Measurements from ENCODE around the gene ABCC4.

The ABCC4 gene

DNA sequence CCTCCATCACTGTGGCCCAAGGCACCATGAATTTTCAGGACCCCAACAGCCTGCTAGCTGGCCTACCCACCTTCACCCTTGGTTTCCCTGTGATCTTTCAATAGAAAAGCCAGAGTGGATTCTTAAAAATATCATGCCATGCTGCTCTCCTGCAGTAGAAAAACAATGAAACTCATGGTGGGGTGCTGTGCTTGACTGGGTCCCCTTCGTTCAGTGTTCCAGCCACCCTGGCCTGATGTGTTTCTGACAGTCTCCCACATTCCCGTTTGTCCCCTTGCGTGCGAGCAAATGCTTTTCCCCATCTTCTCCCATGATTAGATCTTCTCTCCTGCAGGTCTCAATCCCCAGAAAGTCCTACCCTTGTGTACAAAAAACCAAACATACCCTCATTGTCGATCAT, 43.2 kb downstream of the ABCC4 start:
- DNase-seq (ENCODE audit: low read depth in 2 of 2): no peak

DNA sequence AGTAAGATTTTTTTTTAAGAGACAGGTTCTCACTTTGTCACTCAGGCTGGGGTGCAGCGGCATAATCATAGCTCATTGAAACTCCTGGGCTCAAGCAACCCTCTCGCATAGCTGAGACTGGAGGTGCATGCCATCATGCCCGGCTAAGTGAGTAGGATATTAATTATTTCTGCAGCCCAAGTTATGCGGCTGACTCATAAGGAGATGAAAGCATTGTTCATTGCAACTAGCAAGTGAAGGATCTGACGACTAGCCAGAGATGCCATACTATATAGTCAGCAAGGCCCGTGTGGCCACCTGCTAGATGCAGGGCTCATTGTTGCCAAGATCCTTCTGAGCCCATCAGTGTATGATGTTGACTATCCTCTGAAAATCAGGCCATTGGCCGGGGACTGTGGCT, 45.2 kb downstream of the ABCC4 start:
- no peak for DNase-seq (ENCODE audit: low read depth in 2 of 2)

DNA sequence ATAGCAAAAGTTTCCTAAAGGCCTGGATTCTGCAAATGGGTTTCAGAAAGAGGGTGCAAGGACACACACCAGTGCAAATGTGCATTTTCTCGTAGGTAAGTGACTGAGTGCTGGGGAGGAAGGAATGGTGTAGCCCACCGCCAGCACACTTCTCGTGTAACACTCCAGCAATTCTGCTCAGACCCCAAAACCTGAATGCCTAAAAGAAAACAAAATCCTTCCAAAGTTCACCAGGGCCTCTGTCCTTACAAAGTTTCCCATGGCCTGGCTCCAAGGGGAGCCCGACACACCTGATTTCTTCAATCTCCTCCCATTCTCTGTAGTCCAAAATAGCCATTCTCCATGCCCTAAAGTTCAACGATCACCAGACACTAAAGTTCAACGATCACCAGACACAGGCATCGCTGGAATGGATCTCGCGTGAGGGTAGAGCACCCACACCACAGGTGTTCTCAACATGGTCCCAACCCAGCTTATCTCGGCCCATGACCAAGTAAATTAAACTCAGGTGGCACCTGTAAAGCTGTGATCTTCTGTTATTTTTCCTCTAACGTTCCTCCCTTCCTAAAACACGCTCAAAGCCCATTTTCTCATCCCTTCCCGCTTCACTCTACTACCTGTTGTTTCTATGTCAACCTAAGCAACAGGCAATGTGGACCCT, 46.0 kb downstream of the ABCC4 start:
- no peak for DNase-seq (ENCODE audit: low read depth in 2 of 2)

DNA sequence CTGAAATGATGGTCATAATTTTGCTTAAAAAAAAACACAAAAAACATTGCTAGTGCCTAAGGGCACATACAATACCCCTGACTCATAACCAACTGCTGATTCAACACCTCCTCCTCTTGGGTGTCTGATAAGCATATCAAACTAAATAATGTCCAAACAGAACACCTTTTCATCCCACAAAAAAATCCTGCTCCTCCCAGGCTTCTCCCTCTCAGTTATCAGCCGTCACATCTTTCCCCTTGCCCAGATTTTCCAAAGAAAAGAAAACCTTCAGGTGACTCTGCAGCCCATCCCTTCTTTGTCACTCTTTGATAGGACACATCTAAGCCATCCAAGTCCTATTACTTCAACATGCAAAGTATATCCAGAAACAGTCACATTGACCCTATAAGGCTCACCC, 46.9 kb downstream of the ABCC4 start:
- no peak for DNase-seq (ENCODE audit: low read depth in 2 of 2)

DNA sequence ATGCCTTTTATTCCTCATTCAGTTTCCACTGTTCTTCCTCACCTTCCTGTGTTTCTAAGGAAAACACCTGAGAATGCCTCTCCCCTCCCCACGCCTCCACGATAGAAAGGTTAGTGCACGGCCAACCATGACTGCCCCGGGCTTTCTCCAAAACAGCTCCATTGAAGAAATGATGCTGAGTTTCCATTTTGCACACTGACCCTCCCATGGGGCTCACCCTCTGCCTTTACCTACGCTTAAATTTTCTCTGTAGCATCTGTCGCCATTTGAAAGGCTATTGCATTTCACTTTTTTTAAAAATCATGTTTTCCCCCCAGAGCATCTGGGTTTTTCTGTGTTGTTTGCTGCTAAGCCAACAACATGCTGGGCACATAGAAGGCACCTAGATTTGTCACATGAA, 48.2 kb downstream of the ABCC4 start:
- no peak for DNase-seq (ENCODE audit: low read depth in 2 of 2)

DNA sequence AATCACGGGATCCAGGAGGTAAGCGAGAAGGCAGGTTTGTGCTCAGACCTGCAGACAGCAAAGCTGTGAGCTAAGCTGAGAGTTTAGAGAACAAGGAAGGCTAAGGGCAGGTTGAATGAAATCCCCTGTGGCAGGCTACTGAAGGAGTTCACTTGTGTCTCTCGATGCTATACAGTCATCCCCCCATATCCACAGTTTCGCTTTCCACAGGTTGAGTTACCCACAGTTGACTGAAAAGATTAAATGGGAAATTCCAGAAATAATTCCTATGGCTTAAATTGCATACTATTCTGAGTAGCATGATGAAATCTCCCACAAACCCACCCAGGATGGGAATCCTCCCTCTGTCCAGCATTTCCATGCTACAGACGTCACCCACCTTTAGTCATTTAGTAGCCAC, 49.6 kb downstream of the ABCC4 start:
- DNase-seq (ENCODE audit: low read depth in 2 of 2): no peak

DNA sequence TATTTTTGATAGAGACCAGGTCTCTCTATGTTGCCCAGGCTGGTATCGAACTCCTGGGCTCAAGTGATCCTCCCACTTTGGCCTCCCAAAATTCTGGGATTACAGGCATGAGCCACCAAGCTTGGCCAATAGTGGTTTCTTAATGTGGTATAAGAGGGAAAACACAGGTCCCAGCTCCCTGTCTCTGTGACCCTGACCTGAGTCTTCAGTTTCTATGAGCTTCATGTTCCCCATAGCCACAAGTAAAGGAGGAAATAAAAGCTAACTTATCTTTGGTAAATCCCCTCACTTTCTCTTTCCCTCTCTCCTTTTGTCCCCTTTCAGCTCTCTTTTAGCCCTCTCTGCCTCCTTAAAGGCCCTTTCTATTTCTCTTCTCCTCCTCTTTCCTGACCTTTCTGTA, 50.3 kb downstream of the ABCC4 start:
- DNase-seq (ENCODE audit: low read depth in 2 of 2): no peak

DNA sequence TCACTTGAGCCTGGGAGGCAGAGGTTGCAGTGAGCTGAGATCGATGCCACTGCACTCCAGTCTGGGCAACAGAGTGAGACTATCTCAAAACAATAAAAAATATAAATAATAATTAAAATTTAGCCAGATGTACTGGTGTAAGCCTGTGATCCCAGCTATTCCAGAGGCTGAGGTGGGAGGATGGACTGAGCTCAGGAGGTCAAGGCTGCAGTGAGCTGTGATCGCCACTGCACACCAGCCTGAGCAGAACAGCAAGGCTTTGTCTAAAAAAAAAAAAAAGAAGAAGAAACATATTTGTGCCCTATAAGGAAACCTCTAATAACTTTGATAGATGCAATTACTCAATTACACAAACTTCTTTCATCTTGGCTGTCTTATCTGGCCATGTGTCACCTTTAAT, 52.3 kb downstream of the ABCC4 start:
- DNase-seq (ENCODE audit: low read depth in 2 of 2): no peak

DNA sequence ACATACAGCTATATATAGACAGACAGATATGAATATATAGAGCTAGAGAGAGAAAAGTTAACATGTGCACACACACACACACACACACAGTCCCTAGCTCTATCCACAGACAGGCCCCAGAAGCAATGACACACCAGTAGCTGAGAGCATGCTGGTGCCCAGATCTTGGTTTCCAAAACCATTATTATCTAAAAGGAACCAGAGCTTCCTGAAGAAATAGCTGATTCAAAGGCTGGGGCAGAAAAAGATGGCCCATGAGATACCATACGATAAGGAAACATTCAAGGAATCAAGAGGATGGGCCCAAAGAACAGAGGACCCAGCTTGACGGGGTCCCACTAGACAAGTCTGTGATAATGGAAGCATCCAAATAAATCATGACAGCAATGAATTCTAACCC, 53.4 kb downstream of the ABCC4 start:
- DNase-seq (ENCODE audit: low read depth in 2 of 2): no peak

DNA sequence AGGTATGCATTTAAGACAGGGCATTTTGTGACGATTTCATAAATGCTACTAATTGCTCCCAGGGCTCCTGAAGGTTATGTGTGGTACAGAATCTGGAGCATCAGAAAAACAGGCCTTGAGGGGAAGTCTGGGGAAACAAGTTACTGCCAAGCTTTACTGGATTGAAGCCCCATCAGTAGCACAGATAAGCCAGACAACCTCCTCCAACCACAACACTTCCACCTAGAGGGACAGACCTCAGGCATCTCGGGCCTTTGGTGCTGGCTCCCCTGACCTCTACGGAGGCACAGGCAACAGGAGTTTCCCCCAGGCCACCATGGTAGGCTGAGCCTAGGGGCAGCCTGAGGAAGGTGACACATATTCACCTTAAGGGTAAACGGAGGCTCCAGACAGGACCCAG, 54.1 kb downstream of the ABCC4 start:
- DNase-seq (ENCODE audit: low read depth in 2 of 2): no peak

DNA sequence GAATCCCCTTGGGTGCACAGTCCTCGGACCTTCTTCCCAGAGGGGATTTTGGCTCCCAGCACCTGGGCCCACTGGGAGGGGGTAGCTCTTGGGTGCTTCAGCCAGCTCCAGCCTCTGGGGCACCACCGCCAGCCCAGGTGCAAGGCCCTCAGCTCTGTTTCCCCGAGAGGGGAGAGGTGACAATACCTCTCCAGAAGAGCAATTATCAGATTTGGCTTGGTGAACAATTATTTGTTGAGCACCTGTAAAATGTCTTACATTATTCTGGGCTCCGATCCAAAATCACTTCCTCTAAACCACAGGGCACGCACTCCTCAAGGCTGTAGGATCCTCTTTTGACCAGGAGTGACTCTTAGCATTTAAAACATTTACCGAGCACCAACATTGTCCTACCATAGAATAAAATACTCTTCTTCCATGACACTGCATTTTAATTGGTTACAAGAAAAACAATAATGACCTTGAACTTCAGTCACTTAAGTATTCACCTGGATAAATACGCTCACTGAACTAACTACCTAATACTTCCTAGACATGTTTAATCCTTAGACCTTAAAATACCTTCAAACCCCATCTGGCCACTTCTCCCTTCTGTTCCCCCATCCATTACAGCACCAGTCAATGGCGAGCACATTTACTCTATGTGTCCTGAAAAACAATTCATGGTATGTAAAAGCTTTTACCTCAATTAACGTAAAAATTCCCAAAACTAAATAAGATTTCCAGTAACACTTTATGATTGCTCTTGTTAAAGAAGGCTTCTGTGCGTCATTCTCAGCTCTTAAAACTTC, 54.8 kb downstream of the ABCC4 start:
- no peak for DNase-seq (ENCODE audit: low read depth in 2 of 2)

DNA sequence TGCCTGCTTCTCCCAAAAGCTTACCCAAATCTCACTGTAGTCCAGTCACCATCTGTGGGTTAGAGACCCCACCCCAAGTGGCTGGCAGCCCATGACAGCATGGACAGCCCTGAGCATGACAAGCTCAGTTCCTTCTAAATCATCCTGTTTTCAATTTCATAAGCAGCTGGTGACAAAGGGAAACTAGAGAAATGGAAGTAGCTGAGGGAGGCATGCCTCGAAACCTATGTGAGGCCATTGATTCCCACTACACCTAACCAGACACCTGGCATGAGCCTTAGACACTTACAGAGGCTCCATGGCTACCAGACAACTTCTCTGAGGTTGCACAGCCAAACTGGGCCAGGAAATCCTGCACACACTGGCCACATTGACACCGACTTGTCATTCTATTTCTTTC, 56.2 kb downstream of the ABCC4 start:
- no peak for DNase-seq (ENCODE audit: low read depth in 2 of 2)

DNA sequence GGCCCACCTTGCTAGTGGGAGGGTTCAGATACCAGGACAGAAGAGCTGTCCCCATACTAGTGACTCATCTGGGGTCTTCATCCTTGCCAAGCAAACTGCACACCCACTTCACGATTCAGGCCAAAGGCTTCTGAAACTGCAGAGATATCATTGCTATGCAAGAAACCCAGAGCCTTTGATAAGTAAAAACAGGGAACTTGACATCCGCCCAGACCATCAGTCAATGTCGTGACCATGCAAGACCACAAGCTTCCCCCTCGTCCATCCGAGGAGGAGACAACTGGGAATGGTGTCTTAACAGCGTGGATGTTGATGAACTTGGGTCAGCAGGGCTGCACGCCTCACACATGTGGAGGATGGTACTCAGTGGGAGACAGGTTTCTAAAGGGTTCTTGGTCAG, 58.0 kb downstream of the ABCC4 start:
- no peak for DNase-seq (ENCODE audit: low read depth in 2 of 2)

DNA sequence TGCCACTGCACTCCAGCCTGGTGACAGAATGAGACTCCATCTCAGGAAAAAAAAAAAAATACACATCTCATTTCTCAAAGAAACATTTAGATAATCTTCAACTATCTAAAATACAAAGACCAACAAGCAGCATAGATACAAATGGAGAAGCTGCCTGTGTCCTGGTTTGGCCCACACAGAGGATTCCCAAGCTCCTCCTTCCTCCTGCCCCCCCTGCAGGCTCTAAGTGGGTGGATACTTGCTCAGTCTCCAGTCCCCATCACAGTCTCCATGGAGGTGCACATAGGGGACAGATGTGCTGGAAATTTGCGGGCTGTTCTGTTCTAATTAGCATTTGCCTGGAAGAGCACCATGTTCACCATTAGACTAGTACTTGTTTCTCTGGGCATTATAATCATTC, 59.9 kb downstream of the ABCC4 start:
- no peak for DNase-seq (ENCODE audit: low read depth in 2 of 2)

DNA sequence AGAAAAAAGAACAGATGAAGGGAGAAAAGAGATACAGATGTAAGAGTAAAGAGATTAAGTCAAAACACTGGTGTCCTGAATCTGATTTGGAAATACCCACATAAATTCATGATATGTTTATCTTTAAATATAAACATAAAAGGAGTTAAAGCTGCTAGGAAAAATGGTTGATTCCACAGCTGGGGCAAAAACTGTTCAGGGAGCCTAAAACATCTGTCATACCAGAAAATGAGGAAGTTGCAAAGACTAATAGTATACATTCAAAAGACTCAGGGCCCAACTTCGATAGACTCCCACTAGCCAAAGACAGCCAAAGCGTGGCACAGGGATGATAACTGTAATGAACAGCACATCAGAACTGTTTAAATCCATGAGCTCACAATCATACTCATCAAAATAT, 62.0 kb downstream of the ABCC4 start:
- DNase-seq (ENCODE audit: low read depth in 2 of 2): no peak

DNA sequence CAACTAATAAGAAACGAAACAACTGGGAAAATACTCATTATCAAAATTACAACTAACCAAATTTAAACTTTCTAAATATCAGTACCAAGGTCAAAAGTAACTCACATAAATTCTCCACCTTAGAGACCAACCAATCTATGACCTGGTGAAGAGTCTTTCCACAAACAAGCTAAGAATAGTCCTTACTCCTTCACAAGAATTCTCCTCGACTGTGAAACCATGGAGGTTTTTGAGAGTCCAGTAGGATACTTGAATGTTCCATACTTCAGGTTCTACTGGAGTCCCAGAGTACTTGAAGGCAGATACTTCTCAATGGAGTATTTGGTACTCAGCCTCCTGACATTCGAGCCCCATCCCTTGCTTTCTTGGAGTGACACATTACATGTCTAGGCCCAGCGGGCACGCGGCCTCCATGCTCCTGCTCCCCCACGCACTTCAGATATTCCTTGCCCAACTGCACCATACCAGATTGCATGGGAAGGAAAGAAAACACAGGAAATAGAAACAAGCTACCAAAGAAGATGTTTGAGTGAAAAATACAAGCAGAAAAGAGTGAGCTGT, 63.9 kb downstream of the ABCC4 start:
- DNase-seq (ENCODE audit: low read depth in 2 of 2): no peak

DNA sequence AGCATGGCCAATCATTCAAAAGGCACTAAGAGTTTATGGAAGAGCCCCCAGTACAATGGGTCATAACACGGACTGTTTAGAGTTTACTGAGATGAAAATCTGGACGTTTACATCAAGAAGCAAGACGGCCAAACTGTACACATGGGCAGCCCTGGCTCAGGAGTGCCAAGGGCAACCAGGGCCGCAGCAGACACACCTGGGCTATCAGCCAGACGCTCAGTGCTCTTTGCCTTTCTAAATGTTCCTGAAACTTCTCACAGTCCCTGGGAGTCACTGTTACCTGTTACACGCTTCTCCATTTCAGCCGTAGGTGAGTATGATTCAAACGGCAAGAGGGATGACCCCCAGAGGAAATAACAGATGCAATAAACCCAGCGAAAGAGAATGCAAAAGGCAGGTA, 64.5 kb downstream of the ABCC4 start:
- DNase-seq (ENCODE audit: low read depth in 2 of 2): no peak

DNA sequence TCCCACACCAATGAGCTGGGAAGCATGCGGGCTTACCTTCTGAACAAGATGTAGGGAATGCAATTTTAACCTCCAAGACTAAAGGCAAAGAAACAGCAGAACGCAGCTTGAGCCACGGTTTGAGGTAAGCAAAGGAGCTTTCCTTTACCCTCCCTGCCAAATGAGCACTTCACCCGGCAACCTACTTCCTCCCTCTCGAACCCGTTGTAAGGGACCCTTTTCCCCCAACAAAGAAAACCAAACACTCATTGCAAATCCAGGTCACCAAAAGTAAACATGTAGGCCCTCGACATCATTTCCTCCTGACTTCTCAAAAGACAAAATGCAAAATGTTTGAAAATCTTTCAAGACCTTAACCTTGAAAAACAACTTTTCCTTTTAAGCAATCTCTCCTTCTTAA, 65.3 kb downstream of the ABCC4 start:
- no peak for DNase-seq (ENCODE audit: low read depth in 2 of 2)

DNA sequence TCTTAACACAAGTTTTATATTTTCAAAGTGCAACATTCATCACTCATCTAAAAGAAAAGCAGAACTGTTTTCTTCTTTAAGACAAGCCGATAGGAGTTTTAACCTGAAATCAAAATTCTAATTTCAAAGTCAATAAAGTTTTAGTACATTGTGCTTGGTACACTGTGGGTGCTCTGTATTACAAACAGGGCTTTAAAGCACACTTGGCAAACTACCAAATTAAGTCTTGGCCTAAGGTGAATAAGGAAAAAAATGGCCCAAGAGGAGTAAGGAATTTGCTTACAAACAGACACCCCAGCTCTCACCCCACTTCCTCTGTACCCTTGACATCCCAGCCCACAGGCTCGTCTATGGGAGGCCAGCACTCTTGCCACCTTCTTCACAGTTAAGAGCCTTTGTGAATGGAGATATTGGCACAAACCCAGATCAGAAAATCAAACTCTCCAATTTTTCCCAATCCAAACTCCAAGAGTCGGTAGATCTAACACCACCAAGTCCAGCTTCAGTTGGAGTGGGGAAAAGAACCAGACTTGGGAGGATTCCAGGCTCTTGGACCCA, 66.0 kb downstream of the ABCC4 start:
- no peak for DNase-seq (ENCODE audit: low read depth in 2 of 2)

DNA sequence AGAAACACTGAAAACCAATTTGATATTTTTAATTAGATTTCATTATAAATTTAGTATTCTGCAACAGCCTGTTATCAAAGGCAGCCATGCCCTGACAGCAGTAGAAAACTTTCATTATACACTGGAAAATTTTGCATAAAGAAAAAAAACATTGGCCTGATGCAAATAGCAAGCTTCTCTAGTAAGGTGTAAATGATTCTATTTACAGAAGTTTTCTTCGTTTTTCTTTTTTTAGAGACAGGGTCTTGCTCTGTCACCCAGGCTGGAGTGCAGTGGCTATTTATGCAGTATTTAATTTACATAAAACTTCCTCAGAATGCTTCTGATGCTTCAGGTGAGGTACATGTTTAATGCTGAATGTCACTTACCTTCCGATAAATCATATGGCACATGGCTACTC, 67.0 kb downstream of the ABCC4 start:
- no peak for DNase-seq (ENCODE audit: low read depth in 2 of 2)

DNA sequence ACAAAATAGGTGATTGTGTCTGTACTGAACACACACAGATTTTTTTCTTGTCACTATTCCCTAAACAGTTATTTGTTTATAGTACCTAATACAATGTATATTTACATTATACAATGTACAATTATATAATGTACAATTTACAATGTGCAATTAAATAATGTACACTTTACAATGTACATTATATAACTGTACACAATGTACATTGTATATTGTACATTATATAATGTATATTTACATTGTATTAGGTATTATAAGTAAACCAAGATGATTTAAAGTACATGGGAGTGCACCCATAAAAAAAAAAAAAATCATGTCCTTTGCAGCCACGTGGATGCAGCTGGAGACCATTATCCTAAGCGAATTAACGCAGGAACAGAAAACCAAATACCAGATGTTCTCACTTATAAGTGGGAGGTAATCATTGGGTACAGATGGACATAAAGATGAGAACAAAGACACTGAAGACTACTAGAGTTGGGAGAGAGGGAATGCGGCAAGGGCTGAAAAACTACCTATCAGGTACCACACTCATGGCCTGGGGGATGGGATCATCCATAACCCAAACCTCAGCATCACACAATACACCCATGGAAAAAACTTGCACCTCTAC, 68.1 kb downstream of the ABCC4 start:
- no peak for DNase-seq (ENCODE audit: low read depth in 2 of 2)

DNA sequence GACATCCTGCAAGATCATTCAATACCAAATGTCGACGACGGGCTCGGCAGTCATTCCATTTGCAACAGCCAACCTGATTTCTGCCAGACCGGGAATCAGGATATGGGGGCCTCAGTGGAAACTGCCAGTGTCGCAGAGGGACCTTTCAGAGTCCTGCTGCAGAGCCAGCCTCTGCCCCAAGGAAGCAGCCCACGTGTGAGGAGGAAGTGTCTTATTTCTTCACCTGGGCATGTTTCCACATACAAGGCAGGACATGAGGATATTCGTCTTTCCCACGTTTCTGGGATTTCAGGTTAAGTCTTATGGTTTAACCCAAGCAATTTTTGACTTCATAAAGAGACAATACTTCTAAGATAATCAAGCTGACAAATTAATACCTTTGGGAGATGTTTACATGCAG, 69.9 kb downstream of the ABCC4 start:
- DNase-seq (ENCODE audit: low read depth in 2 of 2): no peak

DNA sequence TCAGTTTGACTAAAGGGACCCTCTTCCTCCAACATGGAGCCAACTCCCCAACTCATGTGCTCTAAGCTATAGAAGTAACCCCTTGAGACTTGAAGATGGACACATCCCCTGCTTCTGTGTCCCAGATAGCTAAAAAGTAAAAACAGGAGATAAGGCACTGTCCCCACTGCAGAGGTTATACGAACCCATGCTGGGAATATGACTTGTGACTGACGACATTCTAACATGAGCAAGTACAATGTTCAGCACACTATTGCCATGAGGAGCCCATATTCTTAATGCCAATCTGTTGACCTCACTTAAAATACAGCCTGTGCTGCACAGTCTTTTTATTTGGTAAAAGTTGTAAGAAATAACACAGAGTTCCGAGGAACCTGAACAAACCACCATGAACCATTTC, 71.4 kb downstream of the ABCC4 start:
- no peak for DNase-seq (ENCODE audit: low read depth in 2 of 2)

Measured in stimulated activated CD8-positive, alpha-beta memory T cell treated with anti-CD3 and anti-CD28 coated beads, Interleukin-15, amount 100 ng/mL, for 48 hours (primary cell).